ENCODE measurements around the gene REPS2.

The REPS2 gene

GRCh38 chrX:16970977-16971376 is 24.5 kb downstream of the REPS2 start:
- H3K9me3 Mint-ChIP-seq = peaks cover 33% of the 10 kb centered on the region
- DNase-seq = no peak
- H3K27me3 Mint-ChIP-seq (ENCODE audit: low read depth, poor library complexity) = peaks cover 18% of the 10 kb centered on the region
- H3K27ac Mint-ChIP-seq = no peak overlapping the region
- no peak overlapping the region for H3K4me3 Mint-ChIP-seq
- TF ChIP-seq CTCF (IDR thresholded peaks at IDR 0.05) = no peak
- no peaks in the 10 kb centered on the region for H3K36me3 Mint-ChIP-seq (ENCODE audit: low read depth)
- H3K4me1 Mint-ChIP-seq = no peaks in the 10 kb centered on the region

- Mint-ChIP-seq H3K36me3 (ENCODE audit: low read depth) (no peaks in the 10 kb centered on the region), H3K27ac (no peak overlapping the region), H3K4me1 (no peaks in the 10 kb centered on the region), H3K9me3 (peaks cover 26% of the 10 kb centered on the region), H3K4me3 (no peak overlapping the region), H3K27me3 (ENCODE audit: low read depth, poor library complexity) (peaks cover 18% of the 10 kb centered on the region)
- TF ChIP-seq CTCF (IDR thresholded peaks at IDR 0.05) = no peak
- no peak for DNase-seq
Observed at GRCh38 chrX:16971694-16972093, 25.2 kb downstream of the REPS2 start.

- H3K27me3 Mint-ChIP-seq (ENCODE audit: low read depth, poor library complexity) = peaks cover 21% of the 10 kb centered on the region
- no peaks in the 10 kb centered on the region for H3K36me3 Mint-ChIP-seq (ENCODE audit: low read depth)
- DNase-seq = no peak
- no peaks in the 10 kb centered on the region for H3K4me1 Mint-ChIP-seq
- peaks cover 6% of the 10 kb centered on the region for H3K9me3 Mint-ChIP-seq
- TF ChIP-seq CTCF (IDR thresholded peaks at IDR 0.05) = no peak
- H3K4me3 Mint-ChIP-seq = no peak overlapping the region
- H3K27ac Mint-ChIP-seq = no peak overlapping the region
Observed at GRCh38 chrX:16975233-16975632, 28.8 kb downstream of the REPS2 start.

- H3K4me1 Mint-ChIP-seq = no peaks in the 10 kb centered on the region
- no peak for DNase-seq
- peaks cover 7% of the 10 kb centered on the region for H3K9me3 Mint-ChIP-seq
- H3K27ac Mint-ChIP-seq = no peak overlapping the region
- no peak overlapping the region for H3K4me3 Mint-ChIP-seq
- peaks cover 14% of the 10 kb centered on the region for H3K27me3 Mint-ChIP-seq (ENCODE audit: low read depth, poor library complexity)
- no peaks in the 10 kb centered on the region for H3K36me3 Mint-ChIP-seq (ENCODE audit: low read depth)
- no peak for TF ChIP-seq CTCF (IDR thresholded peaks at IDR 0.05)
Observed at GRCh38 chrX:16977771-16978170, 31.3 kb downstream of the REPS2 start.

- Mint-ChIP-seq H3K27me3 (ENCODE audit: low read depth, poor library complexity) (peaks cover 9% of the 10 kb centered on the region), H3K27ac (no peak overlapping the region), H3K4me1 (no peaks in the 10 kb centered on the region), H3K4me3 (no peak overlapping the region), H3K9me3 (peaks cover 7% of the 10 kb centered on the region), H3K36me3 (ENCODE audit: low read depth) (no peaks in the 10 kb centered on the region)
- TF ChIP-seq CTCF (IDR thresholded peaks at IDR 0.05) = no peak
- no peak for DNase-seq
Observed at GRCh38 chrX:16978193-16978984, 31.9 kb downstream of the REPS2 start.

- H3K36me3 Mint-ChIP-seq (ENCODE audit: low read depth) = no peaks in the 10 kb centered on the region
- DNase-seq = no peak
- H3K4me3 Mint-ChIP-seq = no peak overlapping the region
- TF ChIP-seq CTCF (IDR thresholded peaks at IDR 0.05) = no peak
- H3K27ac Mint-ChIP-seq = no peak overlapping the region
- H3K27me3 Mint-ChIP-seq (ENCODE audit: low read depth, poor library complexity) = peaks cover 9% of the 10 kb centered on the region
- peaks cover 7% of the 10 kb centered on the region for H3K9me3 Mint-ChIP-seq
- H3K4me1 Mint-ChIP-seq = no peaks in the 10 kb centered on the region
Observed at GRCh38 chrX:16979226-16979625, 32.8 kb downstream of the REPS2 start.

All from nephron progenitor cell (in vitro differentiated cells).